AG08396 (cell line): ENCODE results near the gene PCDH15.

Experiments used
- DNase-seq: peaks from one replicate; pipeline ENCODE4 v3.0.0; 2012; ENCODE audit warnings: low spot score, mixed read lengths

Gene PCDH15

DNA sequence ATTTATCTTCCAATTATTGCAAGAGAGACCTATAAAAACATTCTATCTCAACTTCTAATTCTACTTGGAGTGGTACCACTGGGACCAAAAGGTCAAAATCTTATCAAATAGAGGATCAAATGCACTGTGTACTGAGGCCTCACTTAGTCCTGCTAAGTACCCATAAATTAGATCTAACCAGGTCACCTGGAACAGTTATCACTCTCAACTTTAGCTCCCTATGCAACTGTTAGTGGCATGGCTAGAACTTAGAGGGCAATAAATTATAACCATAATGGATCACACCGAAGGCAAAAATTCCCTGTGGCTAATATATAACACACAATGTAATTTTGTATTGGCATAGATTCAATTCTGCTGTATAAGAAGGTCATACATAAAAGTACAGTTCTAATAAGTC, 428.9 kb downstream of the PCDH15 start:
- DNase-seq: no peak

GRCh38 chr10:54368984-54369383, 432.0 kb downstream of the PCDH15 start:
- DNase-seq: no peak

- no peak for DNase-seq
Measured at GRCh38 chr10:54363390-54363789, 437.6 kb downstream of the PCDH15 start.

GRCh38 chr10:54342058-54342457, 459.0 kb downstream of the PCDH15 start:
- no peak for DNase-seq

GRCh38 chr10:54335296-54335695, 465.7 kb downstream of the PCDH15 start:
- DNase-seq: no peak

- no peak for DNase-seq
Measured at GRCh38 chr10:54319341-54319740, 481.7 kb downstream of the PCDH15 start.

- no peak for DNase-seq
Measured at GRCh38 chr10:54318470-54318869, 482.6 kb downstream of the PCDH15 start.

- DNase-seq: no peak
Measured at GRCh38 chr10:54314430-54314829, 486.6 kb downstream of the PCDH15 start.

DNA sequence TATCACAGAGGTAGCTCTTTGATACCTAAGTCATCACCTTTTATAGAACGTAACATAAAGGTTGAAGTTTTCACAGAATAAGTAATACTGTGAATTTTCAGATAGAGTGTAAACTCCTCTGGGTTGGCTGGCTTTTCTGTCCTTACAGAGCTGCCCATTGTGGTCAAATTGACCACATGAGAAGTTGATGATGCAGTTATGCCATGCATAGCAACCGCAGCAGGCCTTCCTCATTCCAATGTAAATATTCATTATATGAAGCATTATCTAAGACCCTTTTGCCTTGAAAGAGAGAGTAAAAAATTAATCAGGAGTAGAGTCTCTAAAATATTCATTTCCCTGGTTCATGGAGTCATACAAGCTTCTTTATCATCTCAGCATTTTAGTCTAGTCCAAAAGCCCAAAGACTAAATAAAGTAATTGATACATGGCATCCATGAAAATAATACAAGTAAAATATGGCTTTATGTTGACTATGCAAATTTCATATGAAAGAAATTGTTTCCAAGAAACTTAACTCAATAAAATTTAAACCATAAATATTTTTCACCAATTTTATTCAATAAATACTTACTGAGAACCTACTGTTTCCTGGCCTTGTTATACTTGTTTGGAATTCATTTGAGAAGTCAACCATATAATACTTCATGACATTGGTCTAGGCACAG, 516.4 kb downstream of the PCDH15 start:
- DNase-seq: no peak

- no peak for DNase-seq
Measured at GRCh38 chr10:54282012-54282411, 519.0 kb downstream of the PCDH15 start.

GRCh38 chr10:54266395-54266794, 534.6 kb downstream of the PCDH15 start:
- no peak for DNase-seq

GRCh38 chr10:54262726-54263125, 538.3 kb downstream of the PCDH15 start:
- DNase-seq: no peak

DNA sequence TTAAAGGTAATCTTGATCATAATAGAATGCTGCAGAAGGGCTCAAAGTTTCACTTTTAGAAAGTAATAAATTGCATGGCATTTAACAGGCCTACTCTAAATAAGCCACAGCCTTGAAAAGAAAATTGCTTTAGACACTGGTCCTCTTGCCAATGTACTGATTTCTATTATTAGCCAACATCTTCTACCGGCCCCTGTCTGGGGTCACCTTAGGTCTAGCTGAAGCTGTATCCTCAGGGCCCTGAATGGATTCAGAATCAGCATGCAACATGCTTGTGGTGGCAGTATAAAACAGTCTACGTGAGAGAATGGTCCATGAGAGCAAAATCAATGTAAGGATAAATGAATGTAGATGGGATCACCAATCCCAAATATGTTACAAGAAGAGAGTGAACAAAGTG, 541.9 kb downstream of the PCDH15 start:
- no peak for DNase-seq

DNA sequence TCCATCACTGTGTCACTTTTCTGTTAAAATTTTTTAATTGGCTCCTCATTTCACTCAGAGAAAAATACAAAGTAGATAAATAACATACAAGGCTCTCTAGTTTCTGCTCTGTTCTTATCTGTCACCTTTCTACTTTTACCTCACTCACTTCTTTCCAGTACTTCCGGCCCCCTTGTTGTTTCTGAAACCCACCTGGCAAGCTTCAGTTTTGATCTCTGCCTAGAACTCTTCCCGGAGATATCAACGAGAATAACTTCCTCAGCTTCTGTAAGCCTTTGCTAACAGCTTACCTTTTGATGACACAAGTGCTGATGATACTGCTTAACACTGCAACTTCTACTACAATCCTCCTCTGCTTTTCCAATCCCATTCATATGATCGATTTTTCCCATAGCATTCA, 566.2 kb downstream of the PCDH15 start:
- DNase-seq: no peak

- DNase-seq: no peak
Measured at GRCh38 chr10:54203401-54203800, 597.6 kb downstream of the PCDH15 start.

- DNase-seq: no peak
Measured at GRCh38 chr10:54198051-54198450, 603.0 kb downstream of the PCDH15 start.

GRCh38 chr10:54194806-54195205, 606.2 kb downstream of the PCDH15 start:
- no peak for DNase-seq

DNA sequence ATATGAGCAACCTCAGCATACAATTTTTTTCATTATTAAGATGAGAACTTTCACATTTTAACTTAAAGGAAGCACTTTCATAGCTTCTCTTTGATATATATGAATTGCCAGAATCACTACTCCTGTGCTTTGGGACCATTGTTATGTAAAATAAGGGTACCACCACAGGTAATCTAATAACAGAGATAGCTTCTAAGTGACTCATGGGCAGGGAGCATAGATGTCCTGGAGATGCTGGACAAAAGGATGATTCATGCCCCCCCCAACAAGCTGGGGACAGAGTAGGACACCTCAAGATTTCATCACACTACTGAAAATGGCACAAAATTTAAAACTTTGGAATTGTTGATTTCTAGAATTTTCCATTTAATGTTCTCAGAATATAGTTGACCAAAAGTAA, 641.1 kb downstream of the PCDH15 start:
- no peak for DNase-seq

GRCh38 chr10:54148508-54148907, 652.5 kb downstream of the PCDH15 start:
- DNase-seq: no peak

DNA sequence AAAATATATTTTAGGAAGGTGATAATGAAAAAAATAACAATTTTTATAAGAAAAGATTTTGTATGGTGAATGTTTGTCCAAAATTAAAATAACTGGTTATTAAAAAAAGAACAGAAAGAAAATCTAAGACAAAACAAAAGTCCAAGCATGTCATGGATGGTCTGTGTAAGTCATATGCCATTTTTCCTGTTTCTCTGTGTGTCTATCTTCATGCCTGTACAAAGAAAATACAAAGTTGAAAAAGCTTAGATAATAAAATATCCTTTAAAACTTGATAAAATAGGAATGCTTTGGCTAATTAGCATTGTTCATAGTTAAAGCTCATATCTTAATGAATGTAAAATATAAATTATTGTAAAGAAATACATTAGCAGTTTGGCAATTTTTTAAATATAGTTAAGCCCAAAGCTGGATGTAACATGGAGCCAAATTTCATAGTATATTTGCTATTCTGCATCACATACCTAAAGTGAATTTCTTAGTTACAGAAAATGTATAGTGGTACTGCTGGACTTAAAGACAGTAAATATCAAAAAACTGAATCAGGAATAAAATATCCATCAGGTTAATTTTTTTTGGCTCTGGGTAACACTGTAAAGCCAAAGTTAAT, 661.1 kb downstream of the PCDH15 start:
- DNase-seq: no peak

- no peak for DNase-seq
Measured at GRCh38 chr10:54137396-54137795, 663.6 kb downstream of the PCDH15 start.

- DNase-seq: no peak
Measured at GRCh38 chr10:54133203-54133602, 667.8 kb downstream of the PCDH15 start.

DNA sequence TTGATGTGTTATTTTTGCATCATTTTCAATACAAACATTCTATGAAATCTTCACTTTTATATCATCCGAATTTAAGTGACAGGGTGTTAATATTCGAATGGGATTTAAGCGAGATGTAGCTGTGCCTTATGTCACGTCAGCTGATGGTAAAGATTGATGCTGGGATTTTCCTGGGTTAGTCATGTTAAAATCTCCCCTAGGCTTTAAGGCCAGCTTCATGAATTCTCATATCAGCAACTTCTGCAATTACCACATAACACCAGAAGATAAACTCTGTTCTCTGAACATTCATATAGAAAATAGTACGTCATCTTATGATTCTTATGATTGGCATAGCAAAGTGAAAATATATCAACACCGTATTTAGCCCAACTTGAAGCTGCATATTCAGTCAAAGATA, 669.2 kb downstream of the PCDH15 start:
- no peak for DNase-seq

- no peak for DNase-seq
Measured at GRCh38 chr10:54130394-54130793, 670.6 kb downstream of the PCDH15 start.
